ENCODE results near the gene EHF.

- TF ChIP-seq CTCF (IDR thresholded peaks at IDR 0.05) (no peak), POLR2A (IDR thresholded peaks at IDR 0.05) (no peak)
Observed at GRCh38 chr11:34575671-34576070, 45.2 kb upstream of the EHF start.

Measured in body of pancreas (tissue), 4 donors.